NCI-H69 (cell line): ENCODE measurements around the gene SAP25.
A peak's percentile ranks its signal among the peaks of the same experiment; 100 is the strongest.
"Not testable (repeated sequence)": the region's sequence is repeated elsewhere in the genome, so short reads cannot be mapped to it uniquely, and the experiment has no call there.

Source experiments
- DNase-seq: peaks from one replicate; lab custom pipeline; 2025; lab: John Stamatoyannopoulos, UW

SAP25 gene

GRCh38 chr7:100575746-100576383, 2.2 kb upstream of the SAP25 start:
- DNase-seq, result no peak

- DNase-seq, result no peak
These were observed 1.5 kb upstream of the SAP25 start for GRCh38 chr7:100575206-100575631.

DNA sequence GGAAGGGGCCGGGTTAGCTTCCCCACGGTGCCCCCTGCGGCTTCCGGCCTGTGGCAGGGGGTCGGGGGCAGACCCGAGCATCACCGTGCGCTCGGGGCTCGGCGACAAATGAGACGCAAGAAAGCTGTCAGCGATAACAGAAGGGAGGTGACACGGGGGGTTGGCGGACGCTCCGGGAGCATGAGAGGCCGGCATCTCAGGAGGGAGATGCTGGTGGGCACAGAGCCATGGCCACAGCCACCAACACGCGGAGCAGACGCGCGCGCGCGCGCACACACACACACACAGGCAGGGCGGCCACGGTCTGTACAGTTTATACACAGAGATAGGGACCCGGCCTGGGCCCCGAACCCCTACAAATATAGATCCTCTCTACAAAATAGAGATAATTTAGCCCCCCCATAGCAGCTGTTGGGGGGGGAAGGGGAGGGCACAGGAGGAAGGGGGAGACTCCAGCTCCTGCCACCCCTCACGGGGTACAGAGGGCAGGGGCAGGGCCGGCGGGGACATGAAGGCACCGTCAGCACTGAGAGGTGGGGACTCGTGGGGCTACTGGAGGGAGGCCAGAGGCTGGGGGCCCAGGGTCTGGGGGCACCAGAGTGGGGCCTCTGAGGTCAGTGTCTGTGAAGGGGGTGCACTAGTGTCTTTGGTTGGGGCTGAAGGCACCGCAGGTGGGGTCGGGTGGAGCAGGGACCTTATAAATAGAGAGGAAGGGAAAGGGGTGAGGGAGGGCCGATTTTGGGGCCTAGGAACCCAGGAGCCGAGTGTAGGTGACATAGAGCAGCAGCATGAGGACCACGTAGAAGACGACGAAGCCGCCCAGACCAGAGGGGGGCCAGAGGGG, 884 bp upstream of the SAP25 start:
- DNase-seq, result no peak

DNA sequence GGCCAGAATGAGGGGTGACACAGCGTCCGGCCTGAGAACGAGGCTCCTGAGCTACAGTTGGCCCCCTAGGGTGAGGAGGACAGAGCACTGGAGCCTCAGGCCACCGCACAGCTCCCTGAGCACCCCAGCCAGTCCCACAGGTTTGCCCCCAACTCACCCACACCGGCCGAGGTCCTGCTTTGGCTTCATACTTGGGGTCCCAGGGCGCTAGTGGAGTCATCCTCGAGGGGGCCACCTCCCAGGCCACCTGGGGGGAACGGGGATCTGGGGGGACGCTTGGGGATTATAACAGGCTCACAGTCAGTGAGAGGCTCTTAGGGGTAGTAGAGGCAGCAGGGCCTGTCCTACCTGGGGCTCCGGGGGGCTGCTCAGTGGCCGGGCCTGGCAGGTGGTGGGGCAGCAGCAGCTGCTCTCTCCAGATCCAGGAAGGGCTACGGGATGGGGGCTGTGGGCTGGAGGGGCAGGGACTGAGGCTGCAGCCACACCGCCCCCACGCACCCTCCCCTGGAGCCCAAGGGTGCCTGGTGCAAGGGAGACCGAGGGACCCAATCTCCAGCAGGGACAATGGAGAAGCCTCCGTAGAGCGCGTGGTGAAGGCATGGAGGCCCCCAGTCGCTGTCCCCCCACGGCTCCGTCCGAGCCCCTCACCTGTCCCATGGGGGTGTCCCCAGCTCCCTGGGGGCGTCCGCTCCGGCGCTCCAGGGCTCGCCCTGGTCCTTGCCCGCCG, 588 bp downstream of the SAP25 start:
- no peak for DNase-seq

DNA sequence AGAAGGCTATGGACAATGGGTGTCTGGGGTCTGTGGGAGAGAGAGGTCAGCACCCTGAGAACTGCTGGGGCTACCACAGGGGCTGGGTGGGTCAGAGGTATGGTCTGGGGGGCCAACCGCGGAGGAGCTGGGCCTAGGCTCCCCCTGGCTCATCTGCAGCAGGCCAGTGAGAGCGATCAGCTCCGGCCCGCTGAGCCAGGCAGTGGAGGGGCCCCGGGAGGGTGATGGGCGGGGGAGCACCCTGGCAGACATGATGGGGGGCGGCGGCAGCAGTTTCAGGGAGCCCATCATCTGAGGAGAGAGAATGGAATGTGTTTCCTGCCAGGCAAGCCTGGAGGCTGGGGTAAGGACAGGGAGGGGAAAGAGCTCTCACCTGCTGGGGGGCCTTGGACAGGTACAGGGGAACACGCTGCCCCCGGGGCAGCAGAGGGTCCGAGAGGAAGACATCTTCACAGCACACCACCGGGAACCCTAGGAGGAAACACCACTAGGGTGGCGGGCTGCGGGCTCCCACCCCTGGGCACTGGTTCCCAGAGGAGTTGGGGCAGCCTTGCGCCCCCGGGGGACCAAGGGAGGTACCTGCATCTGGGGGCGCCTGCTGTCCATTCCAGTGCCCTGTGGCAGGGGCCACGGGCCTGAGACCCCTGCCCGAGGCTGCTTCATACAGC, 1.3 kb downstream of the SAP25 start:
- DNase-seq, result no peak

GRCh38 chr7:100571829-100572116, 1.9 kb downstream of the SAP25 start:
- no peak for DNase-seq

GRCh38 chr7:100570954-100571828, 2.5 kb downstream of the SAP25 start:
- peak; percentile 41 for DNase-seq

GRCh38 chr7:100568896-100569844, 4.5 kb downstream of the SAP25 start:
- peak; percentile 76 for DNase-seq

DNA sequence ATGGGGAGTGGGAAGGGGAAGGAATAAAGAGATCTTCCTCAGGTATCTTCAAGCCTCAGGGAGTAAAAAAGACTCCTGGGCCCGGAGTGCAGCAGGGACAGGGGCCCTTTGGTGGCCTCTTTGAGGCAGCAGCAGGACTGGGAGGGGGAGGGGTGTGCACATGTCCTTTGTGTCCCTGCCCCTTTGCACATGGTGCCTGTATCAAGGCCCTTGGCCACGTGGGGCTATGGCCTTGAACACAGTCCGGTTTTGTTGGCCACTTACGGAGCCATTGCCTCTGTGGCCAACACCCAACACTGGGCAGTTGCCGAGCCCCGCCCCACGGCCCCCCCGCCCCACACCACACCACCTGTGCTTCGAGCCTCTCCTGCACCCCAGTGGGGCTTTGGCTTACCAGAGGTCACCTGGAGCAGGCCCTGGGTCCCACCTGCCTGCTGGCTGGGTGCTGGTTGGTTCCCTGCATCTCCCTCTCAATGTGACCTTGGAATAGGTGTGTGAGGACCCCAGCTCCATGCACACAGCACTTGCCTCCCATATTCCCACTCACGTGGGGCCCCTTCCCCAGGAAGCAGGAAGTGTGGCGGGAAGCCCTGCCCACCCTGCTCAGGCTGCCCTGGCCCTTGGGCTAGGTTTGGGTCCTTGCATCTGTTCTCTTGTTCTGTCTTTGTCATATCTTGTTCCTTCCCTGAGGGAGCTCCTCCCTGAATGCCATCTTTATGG, 5.4 kb downstream of the SAP25 start:
- peak; percentile 17 for DNase-seq

DNA sequence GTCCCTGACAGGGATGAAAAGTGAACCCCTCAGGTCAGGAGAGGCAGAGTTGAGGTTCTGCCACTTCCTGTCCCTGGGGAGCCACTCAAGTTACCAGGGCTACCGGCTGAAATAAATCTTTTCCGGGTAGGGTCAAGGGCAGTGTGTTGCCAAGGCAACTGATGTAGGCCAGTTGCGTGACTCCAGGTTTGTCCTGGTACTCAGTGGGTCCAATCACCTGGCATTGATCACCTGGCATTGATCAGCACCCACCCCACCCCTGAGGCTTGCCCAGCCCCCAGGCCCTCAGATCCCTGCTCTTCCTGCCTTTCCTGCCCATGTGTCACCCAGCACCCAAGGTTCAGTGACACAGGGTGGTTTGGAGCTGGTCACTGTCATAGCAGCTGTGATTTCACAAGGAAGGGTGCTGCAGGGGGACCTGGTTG, 5.9 kb downstream of the SAP25 start:
- DNase-seq, result peak; percentile 43

GRCh38 chr7:100567031-100567730, 6.5 kb downstream of the SAP25 start:
- DNase-seq, result no peak

DNA sequence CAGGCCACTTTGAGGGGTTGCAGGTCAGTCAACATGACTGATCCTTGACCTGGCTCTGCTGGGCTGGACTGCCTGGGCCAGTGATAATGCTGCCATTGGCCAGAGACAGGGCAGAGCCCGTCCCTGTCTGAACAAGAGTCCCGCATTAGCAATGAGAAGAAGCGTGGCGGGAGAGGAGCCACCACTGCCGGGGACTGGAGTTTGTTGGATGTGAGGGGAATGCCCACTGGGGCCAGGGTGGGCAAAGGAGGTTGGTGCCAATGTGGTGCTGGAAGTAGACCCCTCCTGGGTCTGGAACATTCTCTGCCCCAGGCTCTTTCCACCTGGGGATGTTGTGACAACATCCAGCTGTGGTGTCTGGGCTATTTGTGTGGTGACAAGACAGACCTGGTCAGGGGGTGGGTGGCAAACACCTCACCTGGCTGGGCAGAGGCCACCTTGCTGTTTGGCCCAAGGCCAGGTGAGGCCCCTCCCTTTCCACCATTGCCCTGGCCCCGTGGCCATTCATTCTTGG, 7.6 kb downstream of the SAP25 start:
- no peak for DNase-seq

DNA sequence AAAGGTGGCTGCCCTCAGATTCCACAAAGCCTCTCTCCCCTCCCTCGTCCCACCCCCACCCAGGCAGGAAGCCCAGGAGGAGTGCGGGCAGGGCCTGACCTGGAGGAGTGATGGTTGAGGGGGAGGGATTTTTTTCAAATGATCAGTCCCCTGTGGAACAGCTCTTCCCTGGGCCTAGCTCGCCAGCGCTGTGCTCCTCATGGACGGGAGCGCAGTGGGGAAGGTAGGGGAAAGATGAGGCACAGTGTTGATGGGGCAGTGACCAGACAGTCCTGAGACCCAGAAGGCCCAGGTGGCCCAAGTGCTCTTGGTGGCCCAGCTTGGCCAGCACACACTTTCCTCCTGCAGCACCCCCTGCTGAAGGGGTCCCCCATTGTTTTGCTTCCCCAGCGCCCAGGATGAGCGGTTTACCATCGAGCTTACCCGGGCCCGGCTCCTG, 8.5 kb downstream of the SAP25 start:
- DNase-seq, result no peak

- not testable (repeated sequence) for DNase-seq
These were observed 9.3 kb downstream of the SAP25 start for GRCh38 chr7:100564405-100564804.

GRCh38 chr7:100563809-100564400, 9.8 kb downstream of the SAP25 start:
- DNase-seq, result peak; percentile 63

- DNase-seq, result no peak
These were observed 10.6 kb downstream of the SAP25 start for GRCh38 chr7:100563100-100563564.

- no peak for DNase-seq
These were observed 11.3 kb downstream of the SAP25 start for GRCh38 chr7:100562195-100563099.
